ENCODE results near the gene OR8H1. TPM values are rescaled to one million over a fixed set of nuclear protein-coding genes. Genes with fewer than 3 reads are reported as not detected.

Gene OR8H1, protein sequence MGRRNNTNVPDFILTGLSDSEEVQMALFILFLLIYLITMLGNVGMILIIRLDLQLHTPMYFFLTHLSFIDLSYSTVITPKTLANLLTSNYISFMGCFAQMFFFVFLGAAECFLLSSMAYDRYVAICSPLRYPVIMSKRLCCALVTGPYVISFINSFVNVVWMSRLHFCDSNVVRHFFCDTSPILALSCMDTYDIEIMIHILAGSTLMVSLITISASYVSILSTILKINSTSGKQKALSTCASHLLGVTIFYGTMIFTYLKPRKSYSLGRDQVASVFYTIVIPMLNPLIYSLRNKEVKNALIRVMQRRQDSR
- total RNA-seq, result not detected

DNA sequence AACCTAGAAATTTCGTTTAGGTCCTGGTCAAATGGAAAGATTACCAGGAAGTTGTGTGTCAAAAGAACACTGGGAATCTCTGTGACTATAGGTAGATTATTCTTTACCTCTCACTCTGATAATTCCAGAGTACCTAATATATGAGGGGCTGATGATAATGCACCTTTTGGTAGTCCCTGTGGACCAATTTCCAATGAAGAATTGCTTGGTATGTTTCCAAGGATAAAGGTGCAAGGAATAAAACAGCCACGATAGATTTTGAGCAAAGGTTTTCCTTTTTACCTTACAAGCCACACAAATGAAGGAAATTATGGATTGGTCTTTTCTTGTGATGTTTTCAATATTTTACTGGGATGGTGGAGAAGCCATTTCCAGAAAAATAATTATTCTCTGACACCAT lies at the start of gene OR8H1:
Gene OR8H1, minus strand, starts transcription at position 101 of the 400 bp plus-strand sequence. CDS start 1,192 bp downstream, outside the sequence.
- intact Hi-C loops (cut with micrococcal nuclease), result no loop called here
- no peaks in the 10 kb centered on the region for H3K36me3 Mint-ChIP-seq (ENCODE audit: low read depth)
- no peak within 1 kb of the TSS for H3K4me3 Mint-ChIP-seq
- H3K9me3 Mint-ChIP-seq, result peaks cover 6% of the 10 kb centered on the region
- no peak for DNase-seq
- H3K27ac Mint-ChIP-seq, result no peak within 1 kb of the TSS
- H3K27me3 Mint-ChIP-seq (ENCODE audit: low read depth), result no peaks in the 10 kb centered on the region
- H3K4me1 Mint-ChIP-seq (ENCODE audit: low read depth), result no peaks in the 10 kb centered on the region
- CTCF ChIA-PET, result no interaction called here

DNA sequence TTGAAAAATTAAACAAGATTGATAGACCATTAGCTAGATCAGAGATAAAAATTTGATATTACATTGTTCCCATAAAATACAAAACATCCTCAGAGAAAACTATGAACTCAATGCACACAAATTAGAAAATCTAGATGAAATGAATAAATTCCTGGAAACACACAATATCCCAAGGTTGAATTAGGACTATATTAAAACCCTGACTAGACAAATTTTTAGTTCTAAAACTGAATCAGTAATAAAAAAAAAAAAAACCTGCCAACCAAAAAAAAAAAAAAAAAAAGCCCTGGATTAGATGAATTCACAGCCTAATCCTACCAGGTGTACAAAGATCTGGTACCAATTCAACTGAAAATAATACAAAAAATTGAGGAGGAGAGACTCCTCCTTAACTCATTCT lies 48.2 kb upstream of the OR8H1 start:
- no peaks in the 10 kb centered on the region for H3K27me3 Mint-ChIP-seq (ENCODE audit: low read depth)
- intact Hi-C loops (cut with micrococcal nuclease), result no loop called here
- H3K4me1 Mint-ChIP-seq (ENCODE audit: low read depth), result no peaks in the 10 kb centered on the region
- no peak overlapping the region for H3K4me3 Mint-ChIP-seq
- H3K27ac Mint-ChIP-seq, result no peak overlapping the region
- no peaks in the 10 kb centered on the region for H3K36me3 Mint-ChIP-seq (ENCODE audit: low read depth)
- no peak for DNase-seq
- H3K9me3 Mint-ChIP-seq, result peaks cover 19% of the 10 kb centered on the region
- CTCF ChIA-PET, result no interaction called here

DNA sequence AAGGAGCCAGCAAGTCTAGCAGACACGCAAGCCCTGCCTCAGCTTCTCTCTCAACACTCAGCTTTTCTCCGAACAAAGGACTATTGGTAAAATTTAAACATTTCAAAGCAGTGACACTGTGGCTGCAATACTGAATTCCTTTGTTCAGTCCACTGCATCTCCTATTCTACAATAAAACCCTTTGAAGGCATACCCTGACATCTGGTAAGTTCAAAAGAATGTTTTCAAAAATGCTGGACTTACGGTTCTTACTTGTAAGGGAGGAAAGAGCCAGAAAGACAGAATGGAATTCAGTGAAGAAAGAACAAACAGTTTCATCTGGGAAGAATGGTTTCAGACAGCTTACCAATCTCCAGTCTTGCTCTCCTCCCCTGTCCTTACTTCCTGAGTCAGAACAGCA lies 41.1 kb upstream of the OR8H1 start:
- CTCF ChIA-PET, result no interaction called here
- no peaks in the 10 kb centered on the region for H3K27me3 Mint-ChIP-seq (ENCODE audit: low read depth)
- no peak overlapping the region for H3K4me3 Mint-ChIP-seq
- no peak for DNase-seq
- H3K27ac Mint-ChIP-seq, result no peak overlapping the region
- intact Hi-C loops (cut with micrococcal nuclease), result no loop called here
- H3K9me3 Mint-ChIP-seq, result peaks cover 6% of the 10 kb centered on the region
- no peaks in the 10 kb centered on the region for H3K36me3 Mint-ChIP-seq (ENCODE audit: low read depth)
- H3K4me1 Mint-ChIP-seq (ENCODE audit: low read depth), result no peaks in the 10 kb centered on the region

DNA sequence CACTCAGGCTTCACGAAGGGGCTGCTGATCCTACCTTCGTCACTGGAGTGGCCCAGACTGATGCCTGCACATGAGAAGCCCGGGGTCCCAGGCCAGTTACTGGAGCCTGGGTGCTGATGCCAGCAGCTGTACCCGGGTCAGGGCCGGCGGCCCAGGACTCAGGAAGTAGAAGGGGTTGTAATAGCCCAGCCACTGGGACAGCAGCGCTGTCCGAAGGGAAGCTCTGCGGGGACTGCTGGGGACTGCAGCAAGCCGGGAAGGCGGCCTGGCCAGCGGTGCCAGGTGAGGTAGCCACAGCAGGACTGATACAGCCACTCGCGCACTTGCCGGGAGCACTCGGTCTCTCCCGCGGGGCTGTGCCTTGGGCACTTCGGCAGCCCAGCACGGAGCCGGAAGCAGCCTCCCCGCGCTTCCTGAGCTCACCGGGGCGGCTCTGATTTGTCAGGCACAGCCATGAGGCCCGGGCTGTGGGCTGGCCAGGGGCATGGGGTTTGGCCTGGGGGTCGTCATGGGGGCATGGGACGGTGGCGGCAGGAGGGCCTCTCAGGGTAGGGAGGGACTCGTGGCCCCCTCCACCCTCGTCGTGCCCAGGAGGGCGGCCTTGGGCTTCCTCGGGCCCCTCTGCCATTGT lies 39.9 kb upstream of the OR8H1 start:
- Mint-ChIP-seq H3K9me3 (peaks cover 9% of the 10 kb centered on the region), H3K4me3 (no peak overlapping the region), H3K27ac (no peak overlapping the region), H3K36me3 (ENCODE audit: low read depth) (no peaks in the 10 kb centered on the region), H3K4me1 (ENCODE audit: low read depth) (no peaks in the 10 kb centered on the region), H3K27me3 (ENCODE audit: low read depth) (no peaks in the 10 kb centered on the region)
- no peak for DNase-seq
- intact Hi-C loops (cut with micrococcal nuclease), result no loop called here
- CTCF ChIA-PET, result no interaction called here

GRCh38 chr11:56314844-56315243 lies 22.8 kb upstream of the OR8H1 start, which contains the start of gene OR8K3:
OR8K3 (plus strand) TSS chr11:56315144; CDS start chr11:56318307, 3,163 bp downstream.
- CTCF ChIA-PET, result no interaction called here
- H3K27me3 Mint-ChIP-seq (ENCODE audit: low read depth), result no peaks in the 10 kb centered on the region
- peaks cover 5% of the 10 kb centered on the region for H3K9me3 Mint-ChIP-seq
- DNase-seq, result no peak
- no peaks in the 10 kb centered on the region for H3K36me3 Mint-ChIP-seq (ENCODE audit: low read depth)
- intact Hi-C loops (cut with micrococcal nuclease), result no loop called here
- H3K27ac Mint-ChIP-seq, result no peak within 1 kb of the TSS
- H3K4me1 Mint-ChIP-seq (ENCODE audit: low read depth), result no peaks in the 10 kb centered on the region
- no peak within 1 kb of the TSS for H3K4me3 Mint-ChIP-seq

DNA sequence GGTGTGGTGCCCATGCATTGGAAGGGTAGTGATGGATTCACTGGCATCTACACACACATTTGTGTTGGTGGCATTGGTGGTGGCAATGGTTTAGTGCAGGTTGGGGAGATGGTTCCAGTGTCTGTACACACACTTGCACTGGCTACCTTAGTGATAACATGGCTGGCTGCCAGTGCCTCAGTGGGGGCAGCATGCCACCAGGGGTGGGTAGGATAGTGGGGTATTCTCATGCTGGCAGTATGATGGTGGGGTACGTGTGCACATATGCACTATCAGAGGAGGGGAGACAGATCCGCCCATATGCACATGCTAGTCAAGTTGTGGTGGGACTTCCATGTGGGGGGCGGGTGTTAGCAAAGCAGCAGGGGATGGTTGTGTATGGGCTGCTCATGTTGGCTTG lies 15.8 kb upstream of the OR8H1 start:
- no peaks in the 10 kb centered on the region for H3K36me3 Mint-ChIP-seq (ENCODE audit: low read depth)
- no peak overlapping the region for H3K27ac Mint-ChIP-seq
- intact Hi-C loops (cut with micrococcal nuclease), result no loop called here
- no peaks in the 10 kb centered on the region for H3K4me1 Mint-ChIP-seq (ENCODE audit: low read depth)
- peaks cover 6% of the 10 kb centered on the region for H3K9me3 Mint-ChIP-seq
- H3K27me3 Mint-ChIP-seq (ENCODE audit: low read depth), result no peaks in the 10 kb centered on the region
- H3K4me3 Mint-ChIP-seq, result no peak overlapping the region
- CTCF ChIA-PET, result no interaction called here
- DNase-seq, result no peak

DNA sequence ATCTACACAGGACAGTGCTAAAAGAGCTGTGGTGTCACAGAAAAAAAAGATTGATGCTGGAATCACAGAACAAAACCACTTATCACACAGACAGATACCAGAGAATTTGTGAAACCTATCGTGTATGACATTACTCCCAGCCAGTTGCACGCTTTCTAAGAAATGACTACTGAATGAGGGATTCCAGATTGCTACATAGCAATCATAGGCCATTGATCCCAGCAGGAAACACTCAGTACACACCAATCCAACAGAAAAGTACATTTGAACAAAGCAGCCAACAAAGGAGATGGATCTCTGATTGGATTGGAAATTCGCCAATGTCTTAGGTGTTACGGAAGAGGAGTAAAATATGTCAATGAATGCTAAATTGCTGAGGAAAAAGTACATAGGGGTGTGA lies 4.8 kb upstream of the OR8H1 start:
- Mint-ChIP-seq H3K27ac (no peak overlapping the region), H3K4me1 (ENCODE audit: low read depth) (no peaks in the 10 kb centered on the region), H3K27me3 (ENCODE audit: low read depth) (no peaks in the 10 kb centered on the region), H3K9me3 (peaks cover 2% of the 10 kb centered on the region), H3K4me3 (no peak overlapping the region), H3K36me3 (ENCODE audit: low read depth) (no peaks in the 10 kb centered on the region)
- CTCF ChIA-PET, result no interaction called here
- DNase-seq, result no peak
- intact Hi-C loops (cut with micrococcal nuclease), result no loop called here

- CTCF ChIA-PET, result interaction anchor here (0.6 kb wide), 1 partner anchor 476 kb away, joined by 3 read pairs; no protein-coding TSS in a partner anchor
- no peaks in the 10 kb centered on the region for H3K36me3 Mint-ChIP-seq (ENCODE audit: low read depth)
- no peaks in the 10 kb centered on the region for H3K27me3 Mint-ChIP-seq (ENCODE audit: low read depth)
- DNase-seq, result no peak
- no peaks in the 10 kb centered on the region for H3K4me1 Mint-ChIP-seq (ENCODE audit: low read depth)
- H3K9me3 Mint-ChIP-seq, result peaks cover 14% of the 10 kb centered on the region
- no peak within 1 kb of the TSS for H3K27ac Mint-ChIP-seq
- intact Hi-C loops (cut with micrococcal nuclease), result no loop called here
- H3K4me3 Mint-ChIP-seq, result no peak within 1 kb of the TSS
Measured at GRCh38 chr11:56273854-56274253, 18.2 kb downstream of the OR8H1 start, which contains the start of gene OR5T1. OR5T1 (plus strand) TSS chr11:56274154; CDS start chr11:56275639, 1,485 bp downstream.

GRCh38 chr11:56271092-56271491 lies 21.0 kb downstream of the OR8H1 start:
- no peak overlapping the region for H3K4me3 Mint-ChIP-seq
- intact Hi-C loops (cut with micrococcal nuclease), result no loop called here
- no peaks in the 10 kb centered on the region for H3K27me3 Mint-ChIP-seq (ENCODE audit: low read depth)
- H3K4me1 Mint-ChIP-seq (ENCODE audit: low read depth), result no peaks in the 10 kb centered on the region
- DNase-seq, result no peak
- no peak overlapping the region for H3K27ac Mint-ChIP-seq
- H3K9me3 Mint-ChIP-seq, result peaks cover 13% of the 10 kb centered on the region
- no peaks in the 10 kb centered on the region for H3K36me3 Mint-ChIP-seq (ENCODE audit: low read depth)
- CTCF ChIA-PET, result no interaction called here

DNA sequence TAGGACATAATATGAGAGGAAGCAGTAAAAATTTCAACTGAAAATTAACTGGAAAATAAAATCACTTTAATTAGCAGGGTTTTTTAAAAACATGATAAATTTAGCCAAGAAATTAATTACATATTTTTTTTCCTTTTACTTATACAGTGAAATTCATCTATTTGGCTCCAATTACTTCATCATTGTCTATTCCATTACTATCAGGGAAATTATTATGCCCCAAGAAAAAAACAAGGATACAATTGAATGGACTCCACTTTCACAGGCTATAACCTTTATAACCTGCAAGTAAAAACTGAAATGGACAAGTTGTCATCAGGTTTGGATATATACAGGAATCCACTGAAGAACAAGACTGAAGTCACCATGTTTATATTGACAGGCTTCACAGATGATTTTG lies 40.1 kb downstream of the OR8H1 start, which contains the start of gene OR5T3:
Gene OR5T3, plus strand, starts transcription at position 301 of the 400 bp plus-strand sequence. Its CDS starts 0 bp downstream, at position 301.
- CTCF ChIA-PET, result no interaction called here
- Mint-ChIP-seq H3K9me3 (peaks cover 7% of the 10 kb centered on the region), H3K27me3 (ENCODE audit: low read depth) (no peaks in the 10 kb centered on the region), H3K4me3 (no peak within 1 kb of the TSS), H3K27ac (no peak within 1 kb of the TSS), H3K4me1 (ENCODE audit: low read depth) (no peaks in the 10 kb centered on the region), H3K36me3 (ENCODE audit: low read depth) (no peaks in the 10 kb centered on the region)
- intact Hi-C loops (cut with micrococcal nuclease), result no loop called here
- DNase-seq, result no peak

Other genes with a start within 250 kb of the OR8H1 start
- gene OR8I2, start 198.9 kb downstream of the OR8H1 start, total RNA-seq, result not detected
- gene OR8H2, start 188.6 kb downstream of the OR8H1 start, total RNA-seq, result not detected
- not detected for gene OR8H3, start 169.9 kb downstream of the OR8H1 start, total RNA-seq
- gene OR8J3, start 152.1 kb downstream of the OR8H1 start, total RNA-seq, result not detected
- not detected for gene OR8K5, start 131.9 kb downstream of the OR8H1 start, total RNA-seq
- gene OR5J2, start 115.6 kb downstream of the OR8H1 start, total RNA-seq, result not detected
- gene OR5T2, start 58.0 kb downstream of the OR8H1 start, total RNA-seq, result not detected
- gene OR5T3, start 40.0 kb downstream of the OR8H1 start, total RNA-seq, result not detected
- gene OR5T1, start 18.1 kb downstream of the OR8H1 start, total RNA-seq, result not detected
- gene OR8K3, start 22.9 kb upstream of the OR8H1 start, total RNA-seq, result not detected
- not detected for gene OR8K1, start 53.8 kb upstream of the OR8H1 start, total RNA-seq
- gene OR8J1, start 62.0 kb upstream of the OR8H1 start, total RNA-seq, result not detected
- not detected for gene OR8U1, start 83.4 kb upstream of the OR8H1 start, total RNA-seq
- gene OR5AL1, start 120.4 kb upstream of the OR8H1 start, total RNA-seq, result not detected
- gene OR5M3, start 181.1 kb upstream of the OR8H1 start, total RNA-seq, result not detected
- not detected for gene OR5M8, start 199.1 kb upstream of the OR8H1 start, total RNA-seq